T-cell (primary cell): ENCODE results near the gene YAE1. TPM values are rescaled to one million over a fixed set of nuclear protein-coding genes. Genes with fewer than 3 reads are reported as not detected.

Source experiments
- ATAC-seq, 4 experiments: fragments of 200-7000 bp in 3 of 4; fragments of 150-1000 bp in 1 of 4; cut with Tn5 transposase; replicated peaks in 1 of 4; 1 replicate in 3 of 4; 2 replicates in 1 of 4; pipeline ENCODE4 v1.10.0; 2021; ENCODE audit warnings: moderate library complexity in 3 of 4, mild to moderate bottlenecking in 2 of 4, moderate number of reproducible peaks in 1 of 4
- CTCF ChIA-PET, 2 donors: fragments of 300-600 bp; sonication (Branson Sonifier 250); formaldehyde crosslinking; loops; one replicate each; lab custom pipeline; 2022; ENCODE audit warnings: antibody characterized with exemption in 2 of 2; lab: Charles Lee
- POLR2A ChIA-PET, 2 donors: fragments of 300-600 bp; sonication (Branson Sonifier 250); formaldehyde crosslinking; loops; one replicate each; lab custom pipeline; 2022; ENCODE audit warnings: antibody characterized with exemption in 2 of 2; lab: Charles Lee
- DNase-seq, 35 experiments: peaks; one replicate each; pipeline versions ENCODE4 v3.0.0 to v3.0.0-alpha.2; 2013 to 2023
- H3K27ac ChIP-seq: one replicate; pipeline ENCODE4 v1.5.1; 2013; ENCODE audit warnings: low read length
- H3K27me3 ChIP-seq, 2 experiments: replicated peaks in 1 of 2; 1 replicate in 1 of 2; 2 replicates in 1 of 2; pipeline versions ENCODE4 v1.6.1 to v1.7.0; 2013; ENCODE audit warnings: low read length in 1 of 2, mixed read lengths in 1 of 2; ENCODE audit not compliant: control insufficient read depth in 2 of 2, insufficient read depth in 2 of 2; ENCODE audit errors: extremely low read depth in 1 of 2
- H3K36me3 ChIP-seq, 2 donors: 1 replicate in 1 of 2; 2 replicates in 1 of 2; pipeline versions ENCODE4 v1.6.1 to v1.7.0; 2013; ENCODE audit warnings: low read length in 1 of 2; ENCODE audit not compliant: control insufficient read depth in 2 of 2, insufficient read depth in 1 of 2; ENCODE audit errors: extremely low read depth in 1 of 2
- H3K4me1 ChIP-seq, 2 experiments: 1 replicate in 1 of 2; 2 replicates in 1 of 2; pipeline versions ENCODE4 v1.6.1 to v1.7.0; 2013; ENCODE audit warnings: low read length in 2 of 2, mixed read lengths in 1 of 2; ENCODE audit not compliant: insufficient read depth in 2 of 2, control insufficient read depth in 1 of 2; ENCODE audit errors: extremely low read depth in 1 of 2
- H3K4me3 ChIP-seq, 2 donors: 1 replicate in 1 of 2; 2 replicates in 1 of 2; pipeline versions ENCODE4 v1.5.1 to v1.7.0; 2013; ENCODE audit warnings: mild to moderate bottlenecking in 2 of 2, low read length in 1 of 2, moderate library complexity in 1 of 2; ENCODE audit not compliant: control insufficient read depth in 1 of 2; ENCODE audit errors: extremely low read depth in 1 of 2
- H3K9me3 ChIP-seq: 2 replicates; pipeline ENCODE4 v1.7.0; 2013
- H3K27ac Mint-ChIP-seq, 2 donors: one replicate each; pipeline ENCODE4 v1.8.0; 2020 to 2021; ENCODE audit warnings: mild to moderate bottlenecking in 2 of 2, mixed read lengths in 2 of 2
- H3K27me3 Mint-ChIP-seq, 2 donors: one replicate each; pipeline ENCODE4 v1.8.0; 2021 to 2022; ENCODE audit warnings: mixed read lengths in 2 of 2
- H3K36me3 Mint-ChIP-seq: one replicate; pipeline ENCODE4 v1.8.0; 2021; ENCODE audit warnings: mixed read lengths
- H3K4me1 Mint-ChIP-seq, 3 donors: one replicate each; pipeline ENCODE4 v1.8.0; 2020 to 2022; ENCODE audit warnings: mixed read lengths in 3 of 3, mild to moderate bottlenecking in 1 of 3
- H3K4me3 Mint-ChIP-seq, 3 donors: one replicate each; pipeline ENCODE4 v1.8.0; 2020 to 2022; ENCODE audit warnings: mild to moderate bottlenecking in 3 of 3, mixed read lengths in 3 of 3, moderate library complexity in 3 of 3
- H3K9me3 Mint-ChIP-seq, 3 donors: one replicate each; pipeline ENCODE4 v1.8.0; 2020 to 2022; ENCODE audit warnings: mixed read lengths in 3 of 3
- WGBS: methylation state at CpG from one replicate; pipeline ENCODE4 v1.1.5; 2013; ENCODE audit warnings: missing lambda C conversion rate; ENCODE audit not compliant: insufficient coverage; 5-methylcytosine and 5-hydroxymethylcytosine counted together
- total RNA-seq, 35 experiments: library from RNA in 6 of 35; stranded (reverse) in 6 of 35; fragments of 120-200 nt in 1 of 35; gene quantifications; one replicate each; pipeline versions ENCODE4 v1.2.1 to v1.2.4 and lab custom pipeline; 2013 to 2026

Gene YAE1
- total RNA-seq, 5 donors from 2014 or later (not counting 1 experiment from before 2014, with no cell fraction given): 7.5 to 21.9 (median 15.6) TPM

DNA sequence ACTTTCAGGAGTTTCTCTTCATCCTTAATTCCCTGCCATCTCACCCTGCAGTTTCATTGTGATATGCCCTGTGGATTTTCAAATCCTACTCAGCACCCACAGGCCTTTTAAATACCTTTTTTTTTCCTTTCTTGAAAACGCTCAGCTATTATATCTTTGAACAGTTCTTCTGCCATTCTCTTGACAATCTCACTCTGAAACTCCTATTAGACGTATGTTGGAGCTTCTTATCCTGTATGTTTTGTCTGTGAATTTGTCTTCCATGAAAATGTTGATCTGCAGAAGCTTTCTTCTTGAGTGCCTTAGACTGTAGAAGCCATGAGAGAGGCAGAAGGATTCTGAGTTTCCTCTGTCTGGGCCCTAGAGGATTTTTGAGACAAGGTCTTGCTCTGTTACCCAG lies 18.9 kb upstream of the YAE1 start:
- WGBS: no CpG with 5 or more reads among the region's 2 CpGs
- Mint-ChIP-seq H3K4me3 (no peak overlapping the region), H3K27ac (no peak overlapping the region), H3K27me3 (peaks cover 5 to 10% of the 10 kb centered on the region in 2 donors), H3K36me3 (peaks cover 10% of the 10 kb centered on the region), H3K4me1 (no peaks in the 10 kb centered on the region), H3K9me3 (peaks cover 4 to 18% (median 14%) of the 10 kb centered on the region in 3 donors)
- H3K9me3 ChIP-seq: no peaks in the 10 kb centered on the region
- H3K27me3 ChIP-seq: no peaks in the 10 kb centered on the region
- CTCF ChIA-PET: no interaction called here
- no peak overlapping the region for H3K4me3 ChIP-seq
- DNase-seq (no peak), ATAC-seq (no peak)
- POLR2A ChIA-PET: interaction anchor here in 1 of 2 donors (0.5 kb wide), 1 partner anchor 753 kb away, joined by 4 read pairs; no protein-coding TSS in a partner anchor
- no peaks in the 10 kb centered on the region for H3K4me1 ChIP-seq
- no peak overlapping the region for H3K27ac ChIP-seq
- no peaks in the 10 kb centered on the region for H3K36me3 ChIP-seq

DNA sequence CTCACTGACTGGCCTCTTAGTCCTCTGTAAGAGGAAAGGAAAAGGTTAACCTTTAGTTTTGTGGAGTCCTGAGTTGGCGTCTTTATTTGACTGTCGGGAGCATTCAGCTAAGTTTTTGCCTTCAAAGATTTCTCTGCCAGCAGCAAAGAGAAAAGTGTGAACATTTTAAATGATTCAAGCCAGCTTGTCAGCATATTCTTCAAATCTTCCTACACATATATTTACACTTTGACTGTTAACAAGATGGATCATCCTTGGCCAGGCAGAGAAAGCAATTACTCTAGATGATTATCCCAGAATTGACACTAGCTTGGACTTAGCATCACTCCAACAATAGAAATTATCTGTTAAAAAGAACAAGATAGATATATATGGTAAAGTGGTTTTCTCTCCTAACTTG lies 15.8 kb upstream of the YAE1 start:
- H3K27ac ChIP-seq: no peak overlapping the region
- no peak overlapping the region for H3K4me3 ChIP-seq
- ChIA-PET CTCF (interaction anchor here in 1 of 2 donors (0.7 kb wide), 1 partner anchor 70 kb away, joined by 3 read pairs; no protein-coding TSS in a partner anchor), POLR2A (interaction anchor here in 1 of 2 donors (0.6 kb wide), 1 partner anchor 489 kb away, joined by 3 read pairs; no protein-coding TSS in a partner anchor)
- H3K9me3 ChIP-seq: no peaks in the 10 kb centered on the region
- no CpG with 5 or more reads among the region's 2 CpGs for WGBS
- no peaks in the 10 kb centered on the region for H3K27me3 ChIP-seq
- no peak for ATAC-seq
- Mint-ChIP-seq H3K27ac (no peak overlapping the region), H3K27me3 (peaks cover 5 to 16% of the 10 kb centered on the region in 2 donors), H3K9me3 (peaks cover 4 to 18% (median 14%) of the 10 kb centered on the region in 3 donors), H3K36me3 (peaks cover 10% of the 10 kb centered on the region), H3K4me1 (no peaks in the 10 kb centered on the region), H3K4me3 (no peak overlapping the region)
- no peaks in the 10 kb centered on the region for H3K4me1 ChIP-seq
- no peaks in the 10 kb centered on the region for H3K36me3 ChIP-seq
- no peak for DNase-seq

DNA sequence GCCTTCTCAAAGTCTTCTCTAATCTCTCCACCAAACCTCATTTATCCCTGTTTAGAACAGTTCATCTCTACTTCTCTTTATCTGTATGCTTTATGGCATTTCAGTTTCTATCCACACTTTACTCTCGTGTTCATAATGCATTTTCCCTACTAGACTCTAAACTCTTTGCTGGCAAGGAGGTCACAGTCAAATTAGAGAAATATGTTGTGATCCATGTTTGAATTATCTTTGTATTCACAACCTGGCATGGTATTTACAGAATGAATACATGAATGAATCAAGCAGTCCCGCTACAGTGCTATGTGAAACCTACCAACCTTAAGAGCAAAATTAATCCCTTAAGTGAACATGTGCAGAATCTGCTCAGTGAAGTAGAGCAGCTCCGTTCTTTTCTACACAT lies 12.8 kb upstream of the YAE1 start:
- no CpG with 5 or more reads among the region's 3 CpGs for WGBS
- Mint-ChIP-seq H3K4me1 (no peaks in the 10 kb centered on the region), H3K27me3 (peaks cover 5 to 17% of the 10 kb centered on the region in 2 donors), H3K27ac (no peak overlapping the region), H3K9me3 (peaks cover 0 to 3% (median 2%) of the 10 kb centered on the region in 3 donors), H3K4me3 (no peak overlapping the region), H3K36me3 (no peaks in the 10 kb centered on the region)
- ChIA-PET POLR2A (interaction anchor here in 1 of 2 donors (0.6 kb wide), 2 partner anchors 530 to 656 kb away, joined by 3 to 5 read pairs; no protein-coding TSS in a partner anchor), CTCF (no interaction called here)
- Histone ChIP-seq H3K27me3 (no peaks in the 10 kb centered on the region), H3K36me3 (no peaks in the 10 kb centered on the region), H3K27ac (no peak overlapping the region), H3K4me3 (no peak overlapping the region), H3K4me1 (no peaks in the 10 kb centered on the region), H3K9me3 (no peaks in the 10 kb centered on the region)
- no peak for DNase-seq
- ATAC-seq: no peak

DNA sequence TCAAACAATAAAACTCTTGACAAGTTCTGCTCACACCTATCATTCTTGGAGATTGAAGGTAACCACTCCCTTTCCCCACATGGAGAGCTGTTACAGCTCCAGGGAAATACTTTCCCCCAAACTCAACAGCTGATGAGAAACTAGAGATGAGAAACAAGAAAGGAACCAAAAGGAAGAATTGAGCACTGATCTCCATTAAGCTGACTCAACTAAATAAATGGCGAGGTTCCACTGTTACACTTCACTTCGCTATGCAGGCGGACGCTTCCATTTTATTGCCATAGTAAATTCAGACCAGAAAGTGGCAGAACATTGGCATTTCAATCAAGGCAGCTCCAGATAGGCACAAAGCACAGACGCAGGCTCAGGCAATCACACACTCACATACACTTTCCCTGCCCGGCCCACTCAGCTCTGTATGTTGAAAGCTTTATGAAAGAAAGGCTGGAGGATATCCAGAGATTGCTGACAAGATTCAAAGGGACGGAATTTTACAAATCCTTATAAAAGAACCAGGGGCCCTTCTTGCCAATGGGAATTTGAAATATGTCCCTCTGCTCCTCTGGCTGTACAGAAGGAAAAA lies 11.5 kb upstream of the YAE1 start:
- Histone ChIP-seq H3K9me3 (no peaks in the 10 kb centered on the region), H3K4me3 (no peak overlapping the region), H3K27me3 (no peaks in the 10 kb centered on the region), H3K4me1 (no peaks in the 10 kb centered on the region), H3K27ac (no peak overlapping the region), H3K36me3 (no peaks in the 10 kb centered on the region)
- no peaks in the 10 kb centered on the region for H3K4me1 Mint-ChIP-seq
- H3K9me3 Mint-ChIP-seq: no peaks in the 10 kb centered on the region
- peaks cover 5 to 21% of the 10 kb centered on the region in 2 donors for H3K27me3 Mint-ChIP-seq
- ChIA-PET POLR2A (no interaction called here), CTCF (no interaction called here)
- H3K36me3 Mint-ChIP-seq: no peaks in the 10 kb centered on the region
- WGBS: 100% methylated on average over 1 of the region's 7 CpGs
- ATAC-seq (no peak), DNase-seq (no peak)
- no peak overlapping the region for H3K4me3 Mint-ChIP-seq
- no peak overlapping the region for H3K27ac Mint-ChIP-seq

DNA sequence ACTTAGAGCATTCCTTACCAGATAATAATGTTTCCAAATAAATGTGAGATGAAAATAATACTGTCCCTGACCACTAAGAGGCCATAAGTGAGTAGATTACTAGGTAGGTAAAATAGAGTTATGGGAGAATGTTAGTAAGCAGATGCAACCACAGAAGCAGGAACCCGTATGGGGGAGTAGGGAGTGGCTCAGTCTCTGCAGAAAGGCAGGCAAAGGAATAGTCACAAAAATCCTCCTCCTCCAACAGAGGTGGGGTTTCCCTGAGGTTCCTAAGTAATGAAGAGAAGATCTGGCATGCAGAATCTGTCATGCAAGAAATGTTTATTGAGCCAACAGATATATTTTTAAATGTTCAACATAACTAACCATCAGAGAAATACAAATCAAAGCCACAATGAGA lies 9.0 kb upstream of the YAE1 start:
- ChIA-PET CTCF (no interaction called here), POLR2A (interaction anchor here in 1 of 2 donors (0.6 kb wide), 1 partner anchor 75 kb away, joined by 3 read pairs; no protein-coding TSS in a partner anchor)
- H3K27me3 Mint-ChIP-seq: peaks cover 9 to 22% of the 10 kb centered on the region in 2 donors
- Histone ChIP-seq H3K27ac (no peak overlapping the region), H3K4me1 (no peaks in the 10 kb centered on the region), H3K9me3 (no peaks in the 10 kb centered on the region), H3K4me3 (no peak overlapping the region), H3K27me3 (no peaks in the 10 kb centered on the region), H3K36me3 (no peaks in the 10 kb centered on the region)
- no peak overlapping the region for H3K4me3 Mint-ChIP-seq
- no peaks in the 10 kb centered on the region for H3K4me1 Mint-ChIP-seq
- H3K27ac Mint-ChIP-seq: no peak overlapping the region
- H3K9me3 Mint-ChIP-seq: no peaks in the 10 kb centered on the region
- no peaks in the 10 kb centered on the region for H3K36me3 Mint-ChIP-seq
- ATAC-seq (no peak), DNase-seq (no peak)
- WGBS: no CpG with 5 or more reads among the region's 1 CpG

DNA sequence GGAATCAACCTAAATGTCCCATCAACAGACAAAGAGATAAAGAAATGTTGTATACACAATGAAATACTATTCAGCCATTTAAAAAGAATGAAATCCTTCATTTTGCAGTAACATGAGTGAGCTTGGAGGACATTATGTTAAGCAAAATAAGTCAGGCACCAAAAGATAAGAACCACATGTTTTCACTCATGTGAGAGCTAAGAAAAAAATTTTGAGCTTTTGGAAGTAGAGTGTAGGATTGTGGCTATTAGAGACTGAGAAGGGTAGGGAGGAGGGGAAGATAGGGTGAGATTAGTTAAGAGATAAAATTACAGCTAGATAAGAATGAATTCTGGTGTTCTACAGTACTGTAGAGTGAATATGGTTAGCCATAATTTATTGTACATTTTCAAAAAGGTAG lies 8.3 kb upstream of the YAE1 start:
- Mint-ChIP-seq H3K9me3 (no peaks in the 10 kb centered on the region), H3K4me3 (no peak overlapping the region)

More for the DNA sequence above, 8.3 kb upstream of the YAE1 start:
- Mint-ChIP-seq H3K27ac (no peak overlapping the region), H3K36me3 (no peaks in the 10 kb centered on the region), H3K4me1 (no peaks in the 10 kb centered on the region), H3K27me3 (peaks cover 9 to 22% of the 10 kb centered on the region in 2 donors)
- no peaks in the 10 kb centered on the region for H3K27me3 ChIP-seq
- ATAC-seq (no peak), DNase-seq (no peak)
- POLR2A ChIA-PET: interaction anchor here in 1 of 2 donors (0.6 kb wide), 1 partner anchor 75 kb away, joined by 3 read pairs; no protein-coding TSS in a partner anchor
- no peak overlapping the region for H3K4me3 ChIP-seq
- H3K4me1 ChIP-seq: no peaks in the 10 kb centered on the region
- H3K36me3 ChIP-seq: no peaks in the 10 kb centered on the region
- H3K9me3 ChIP-seq: no peaks in the 10 kb centered on the region
- CTCF ChIA-PET: no interaction called here
- no peak overlapping the region for H3K27ac ChIP-seq
